HepG2 (cell line): ENCODE measurements around the gene DPP7. TPM values are rescaled to one million over a fixed set of nuclear protein-coding genes. Genes with fewer than 3 reads are reported as not detected.

ENCODE experiments used
- BHLHE40 ChIP-seq: IDR thresholded peaks from 2 replicates; pipeline ENCODE4 v1.6.1; 2011; ENCODE audit warnings: low read length, improper control_type of control experiment
- KIAA2018 ChIP-seq: sonication (generic); formaldehyde crosslinking; IDR thresholded peaks from 2 replicates; pipeline ENCODE4 v1.5.0; 2020; ENCODE audit warnings: mild to moderate bottlenecking, missing genetic modification reagents, borderline replicate concordance
- KMT2B ChIP-seq: IDR thresholded peaks from 2 replicates; pipeline ENCODE4 v1.6.1; 2016; ENCODE audit warnings: missing genetic modification reagents, missing compliant biosample characterization
- MAFF ChIP-seq: IDR thresholded peaks from 2 replicates; pipeline ENCODE4 v1.6.1; 2011; ENCODE audit warnings: low read depth, low read length, improper control_type of control experiment
- MIER2 ChIP-seq: IDR thresholded peaks from 2 replicates; pipeline ENCODE4 v1.6.1; 2016; ENCODE audit warnings: missing biosample characterization, missing genetic modification reagents
- NR3C1 ChIP-seq: sonication (generic); formaldehyde crosslinking; IDR thresholded peaks from 2 replicates; pipeline ENCODE4 v1.4.0; 2020; ENCODE audit warnings: missing genetic modification reagents
- SNAPC2 ChIP-seq: sonication (generic); formaldehyde crosslinking; IDR thresholded peaks from 2 replicates; pipeline ENCODE4 v1.8.1; 2022; ENCODE audit warnings: mild to moderate bottlenecking, missing genetic modification reagents
- ZBTB14 ChIP-seq: sonication (generic); formaldehyde crosslinking; IDR thresholded peaks from 2 replicates; pipeline ENCODE4 v1.4.0; 2020; ENCODE audit warnings: missing genetic modification reagents
- ZNF274 ChIP-seq: sonication (generic); formaldehyde crosslinking; IDR thresholded peaks from 2 replicates; pipeline ENCODE4 v1.5.1; 2020; ENCODE audit warnings: mild to moderate bottlenecking, missing genetic modification reagents
- ZNF276 ChIP-seq: sonication (generic); formaldehyde crosslinking; IDR thresholded peaks from 2 replicates; pipeline ENCODE4 v1.4.0; 2020; ENCODE audit warnings: mild to moderate bottlenecking, low read depth, missing genetic modification reagents
- ZNF549 ChIP-seq: sonication (generic); formaldehyde crosslinking; IDR thresholded peaks from 2 replicates; pipeline ENCODE4 v1.5.0; 2020; ENCODE audit warnings: missing genetic modification reagents
- ZSCAN29 ChIP-seq: sonication (generic); formaldehyde crosslinking; conservative IDR thresholded peaks from 2 replicates; pipeline ENCODE4 v1.4.0; 2020; ENCODE audit warnings: mild to moderate bottlenecking, missing genetic modification reagents
- polyA plus RNA-seq, 8 experiments: library from polyadenylated mRNA; depleted of rRNA in 3 of 8; stranded (reverse) in 7 of 8; unstranded in 1 of 8; fragments of >200 nt; fragmentation: Illumina TruSeq in 4 of 8; extraction: Trizol in 4 of 8; gene quantifications; 2 replicates each; pipeline versions ENCODE4 v1.2.1 to v1.2.3, GENCODE V29; 2011 to 2016; ENCODE audit warnings: low read depth in 4 of 8, missing spikeins in 1 of 8, mixed read lengths in 1 of 8; ENCODE audit not compliant: insufficient read depth in 1 of 8
- total RNA-seq, 5 experiments: library from RNA; depleted of rRNA; stranded (reverse); fragments of >200 nt; fragmentation: Illumina TruSeq; extraction: Trizol; gene quantifications; 2 replicates each; pipeline ENCODE4 v1.2.3, GENCODE V29; 2016; ENCODE audit warnings: low read depth in 1 of 5
- TF ChIP-seq, protein P1 (sequence below), 2 experiments: fragments of 450-650 bp in 1 of 2; sonication (generic) in 1 of 2; formaldehyde crosslinking; IDR thresholded peaks; 2 replicates each; pipeline versions ENCODE4 v1.5.0 to v1.8.0; 2020 to 2022; ENCODE audit warnings: mild to moderate bottlenecking in 1 of 2, missing genetic modification reagents in 1 of 2
- TF ChIP-seq, protein P2 (sequence below): sonication (generic); formaldehyde crosslinking; IDR thresholded peaks from 2 replicates; pipeline ENCODE4 v1.8.0; 2022; ENCODE audit warnings: mild to moderate bottlenecking, missing genetic modification reagents; ENCODE audit not compliant: insufficient replicate concordance

Gene DPP7
- total and polyA plus RNA-seq, 2 of the 13 experiments (the other 11 are each of a cell fraction or from before 2014, with no cell fraction given): 1.2 to 4.5 TPM

GRCh38 chr9:137129456-137130175 is 15.1 kb upstream of the DPP7 start (continued):
- TF ChIP-seq ZNF276 (CRISPR knock-in tag): no peak
- peak; percentile 94 for TF ChIP-seq ZBTB14
- TF ChIP-seq KIAA2018 (CRISPR knock-in tag): no peak
- no peak for TF ChIP-seq ZSCAN29 (CRISPR knock-in tag)
- no peak for TF ChIP-seq ZNF549 (CRISPR knock-in tag)
- TF ChIP-seq, protein P1, sequence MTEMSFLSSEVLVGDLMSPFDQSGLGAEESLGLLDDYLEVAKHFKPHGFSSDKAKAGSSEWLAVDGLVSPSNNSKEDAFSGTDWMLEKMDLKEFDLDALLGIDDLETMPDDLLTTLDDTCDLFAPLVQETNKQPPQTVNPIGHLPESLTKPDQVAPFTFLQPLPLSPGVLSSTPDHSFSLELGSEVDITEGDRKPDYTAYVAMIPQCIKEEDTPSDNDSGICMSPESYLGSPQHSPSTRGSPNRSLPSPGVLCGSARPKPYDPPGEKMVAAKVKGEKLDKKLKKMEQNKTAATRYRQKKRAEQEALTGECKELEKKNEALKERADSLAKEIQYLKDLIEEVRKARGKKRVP (CRISPR knock-in tag; IDR thresholded peaks at IDR 0.05): no peak
- TF ChIP-seq, protein P2, sequence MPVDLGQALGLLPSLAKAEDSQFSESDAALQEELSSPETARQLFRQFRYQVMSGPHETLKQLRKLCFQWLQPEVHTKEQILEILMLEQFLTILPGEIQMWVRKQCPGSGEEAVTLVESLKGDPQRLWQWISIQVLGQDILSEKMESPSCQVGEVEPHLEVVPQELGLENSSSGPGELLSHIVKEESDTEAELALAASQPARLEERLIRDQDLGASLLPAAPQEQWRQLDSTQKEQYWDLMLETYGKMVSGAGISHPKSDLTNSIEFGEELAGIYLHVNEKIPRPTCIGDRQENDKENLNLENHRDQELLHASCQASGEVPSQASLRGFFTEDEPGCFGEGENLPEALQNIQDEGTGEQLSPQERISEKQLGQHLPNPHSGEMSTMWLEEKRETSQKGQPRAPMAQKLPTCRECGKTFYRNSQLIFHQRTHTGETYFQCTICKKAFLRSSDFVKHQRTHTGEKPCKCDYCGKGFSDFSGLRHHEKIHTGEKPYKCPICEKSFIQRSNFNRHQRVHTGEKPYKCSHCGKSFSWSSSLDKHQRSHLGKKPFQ (CRISPR knock-in tag): peak; percentile 27
- TF ChIP-seq ZNF274 (CRISPR knock-in tag): 0 out of 2 replicates have a peak, but pooled peaks have one; percentile 26
- no peak for TF ChIP-seq MAFF
- no peak for TF ChIP-seq BHLHE40
- peak; percentile 49; the same call in 1 of the 2 replicates for TF ChIP-seq KMT2B (CRISPR knock-in tag)
- TF ChIP-seq NR3C1: no peak
- peak; percentile 36; the same call in 1 of the 2 replicates for TF ChIP-seq MIER2 (CRISPR knock-in tag)
- no peak for TF ChIP-seq SNAPC2
